ENCODE data around the gene ITIH5.
A peak's percentile ranks its signal among the peaks of the same experiment; 100 is the strongest.

Gene ITIH5

DNA sequence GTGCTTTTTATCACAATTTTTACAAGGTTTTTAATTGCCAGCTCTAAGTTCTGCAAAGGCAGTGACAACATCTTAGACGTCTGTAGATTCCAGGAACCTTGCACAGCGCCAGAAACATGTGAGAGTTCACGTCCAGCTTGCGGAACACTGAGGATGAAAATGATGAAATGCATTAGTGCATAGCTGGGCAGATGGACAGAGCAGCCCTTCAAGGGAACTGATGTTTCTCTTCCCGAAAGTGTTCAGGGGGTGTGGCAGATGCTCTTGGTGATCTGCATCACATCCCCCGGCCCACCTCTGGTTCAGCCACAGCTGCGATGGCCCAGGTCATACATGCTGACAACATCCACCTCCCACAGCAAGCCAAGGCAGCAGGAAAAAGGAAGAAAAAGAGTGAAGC lies 40.9 kb downstream of the ITIH5 start:
- DNase-seq: no peak

DNA sequence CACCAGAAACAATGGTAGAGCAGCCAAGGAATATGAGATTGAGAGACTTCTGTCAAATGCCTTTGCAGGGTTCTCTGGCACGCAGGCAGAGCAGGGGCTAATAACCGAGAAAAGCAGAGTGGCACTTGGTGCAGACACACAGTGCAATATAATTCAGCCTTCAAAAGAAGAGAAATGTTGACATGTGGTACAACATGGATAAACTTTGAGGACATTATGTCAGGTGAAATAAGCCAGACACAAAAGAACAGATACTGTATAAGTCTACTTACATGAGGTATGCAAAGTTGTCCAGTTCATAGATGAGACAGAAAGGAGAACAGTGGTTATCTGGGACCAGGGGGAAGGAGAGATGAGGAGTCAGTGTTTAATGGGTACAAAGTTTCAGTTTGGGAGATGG lies 41.8 kb downstream of the ITIH5 start:
- no peak for DNase-seq

DNA sequence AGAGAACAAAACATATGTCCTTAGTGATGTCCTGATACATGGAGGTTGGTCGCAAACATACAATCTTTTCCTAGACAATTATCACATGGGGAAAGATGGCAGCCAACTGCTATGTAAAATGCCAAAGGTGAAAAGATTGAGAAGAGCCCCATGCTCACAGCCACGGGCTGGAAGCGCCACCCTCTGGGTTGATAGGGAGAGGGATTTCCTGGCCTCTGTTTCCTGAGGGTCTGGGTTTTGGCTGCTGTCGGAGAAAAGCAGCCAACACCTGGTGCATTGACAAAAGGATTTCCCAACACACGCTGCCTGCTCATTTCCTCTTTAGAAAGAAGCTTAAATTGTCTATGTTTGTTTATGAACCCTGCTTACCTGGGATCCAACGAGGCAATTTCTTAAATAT lies 43.8 kb downstream of the ITIH5 start:
- DNase-seq: no peak

DNA sequence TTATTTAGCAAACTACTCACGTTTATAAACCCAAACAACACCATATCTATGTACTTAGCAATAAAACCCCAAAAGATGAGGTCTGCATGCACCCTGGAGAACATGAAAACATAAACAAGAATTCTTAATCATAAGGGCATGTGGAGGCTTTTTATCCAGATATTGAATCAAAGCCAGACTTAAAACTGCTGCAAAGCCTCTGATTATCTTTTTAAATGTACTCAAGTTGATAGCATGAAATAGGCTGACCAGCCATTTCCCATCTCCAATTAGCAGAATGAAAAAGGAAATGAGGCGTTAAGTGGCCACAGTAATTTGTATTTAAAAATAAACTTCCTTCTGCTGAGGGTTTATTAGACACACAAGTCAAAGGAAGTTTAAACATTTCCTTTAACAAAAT lies 48.3 kb downstream of the ITIH5 start:
- no peak for DNase-seq

DNA sequence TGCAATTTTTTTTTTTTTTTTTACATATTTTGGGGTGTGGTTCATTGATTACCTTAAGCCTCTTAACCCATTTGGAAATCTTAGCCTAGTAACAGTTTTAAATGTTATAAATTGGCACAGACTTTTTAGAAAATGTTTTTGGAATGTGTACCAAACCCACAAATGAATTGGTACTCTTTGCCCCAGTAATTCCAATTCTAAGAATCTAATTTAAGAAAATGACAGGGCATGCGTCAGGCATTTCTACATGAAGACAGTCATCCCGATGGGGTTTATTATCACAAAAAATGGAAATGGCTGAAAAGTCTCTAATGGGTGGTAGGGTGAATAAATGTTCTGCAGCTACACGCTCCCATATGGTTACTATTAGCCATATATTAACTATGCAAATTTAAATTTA lies 54.9 kb downstream of the ITIH5 start:
- no peak for DNase-seq

DNA sequence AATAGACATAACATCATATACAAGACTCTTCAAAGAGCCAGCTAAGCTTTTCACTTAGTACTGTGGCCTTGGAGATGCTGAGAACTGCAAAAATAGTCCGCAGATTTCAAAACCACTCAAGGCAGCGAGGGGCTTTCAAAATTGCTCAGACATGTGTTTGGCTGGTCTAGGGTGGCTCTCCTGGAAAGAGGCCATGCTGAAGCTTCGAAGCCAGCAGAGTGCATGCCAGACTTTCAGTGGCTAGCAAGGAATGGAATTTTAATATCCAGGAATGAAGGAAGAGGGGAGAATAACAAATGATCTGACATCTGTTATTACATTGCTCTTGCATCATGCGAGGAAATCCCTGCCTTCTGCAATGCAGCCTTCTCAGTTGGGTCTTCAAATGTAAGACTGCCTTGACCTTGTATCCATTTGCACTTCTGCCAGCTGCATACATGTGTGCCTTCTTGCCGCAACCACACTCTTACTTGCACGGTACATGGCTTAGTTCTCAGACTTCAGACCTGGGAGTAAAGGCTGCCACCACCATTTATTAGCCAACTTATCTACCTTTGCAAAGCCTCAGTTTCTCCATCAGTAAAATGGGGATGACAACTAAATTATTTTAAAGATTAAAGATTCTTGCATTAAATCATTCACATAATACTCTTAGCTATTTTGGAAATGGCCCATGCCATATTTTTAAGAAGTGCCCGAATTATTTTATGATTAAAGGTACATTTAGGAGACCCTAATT lies 55.9 kb downstream of the ITIH5 start:
- DNase-seq: peak; percentile 43

DNA sequence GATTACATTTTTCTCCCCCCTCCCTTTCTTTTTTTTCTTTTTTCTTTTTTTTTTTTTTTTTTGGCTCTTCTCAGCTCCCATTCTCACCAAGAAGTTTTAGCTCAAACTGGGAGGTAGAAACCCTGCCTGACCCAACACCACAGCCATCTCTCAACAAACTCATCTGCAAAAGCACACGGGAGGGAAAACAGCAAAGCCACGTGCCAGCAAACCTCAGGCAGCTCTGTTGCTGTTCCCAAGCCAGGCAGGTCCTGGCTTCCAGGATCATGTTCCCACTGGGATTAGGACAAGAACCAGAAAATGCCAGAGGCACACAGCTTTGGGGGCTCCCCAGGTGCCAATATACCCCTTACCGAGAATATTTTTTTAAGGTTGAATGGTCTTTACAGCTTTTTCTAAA lies 56.7 kb downstream of the ITIH5 start:
- DNase-seq: peak; percentile 21

DNA sequence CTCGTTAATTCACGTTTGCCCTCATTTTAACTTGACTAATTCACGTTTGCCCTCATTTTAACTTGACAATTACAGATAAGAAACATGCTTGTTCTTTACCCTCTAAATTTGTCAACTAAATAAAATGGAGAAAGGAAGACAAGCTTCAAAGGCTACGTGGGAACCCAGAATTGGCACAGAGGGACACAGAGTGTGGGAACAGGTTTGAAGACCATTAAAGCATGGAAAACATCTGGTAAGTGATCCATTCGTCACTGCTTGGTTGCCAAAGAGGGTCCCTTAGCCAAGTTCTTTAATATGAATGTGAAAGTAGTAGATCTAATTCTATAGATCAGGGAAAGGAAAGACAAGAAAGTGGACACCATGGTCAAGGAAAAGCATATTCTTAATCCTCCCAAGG lies 57.2 kb downstream of the ITIH5 start:
- DNase-seq: no peak

DNA sequence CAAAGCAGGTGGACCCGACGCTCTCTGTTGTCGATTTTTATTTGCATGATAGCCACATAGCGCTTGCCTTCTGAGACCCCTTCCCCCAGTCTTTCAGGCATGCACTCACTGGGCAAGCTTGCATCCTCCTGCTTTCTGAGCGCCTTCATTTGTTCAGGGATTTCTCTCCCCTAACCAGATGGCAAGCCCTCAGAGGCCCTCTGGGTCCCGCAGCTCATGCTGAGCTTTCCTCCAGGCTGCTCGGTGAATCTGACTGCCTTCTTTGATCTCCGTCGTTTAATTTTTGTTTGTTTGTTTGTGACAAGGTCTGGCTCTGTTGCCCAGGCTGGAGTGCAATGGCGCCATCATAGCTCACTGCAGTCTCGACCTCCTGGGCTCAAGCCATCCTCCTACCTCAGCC lies 58.8 kb downstream of the ITIH5 start:
- no peak for DNase-seq

DNA sequence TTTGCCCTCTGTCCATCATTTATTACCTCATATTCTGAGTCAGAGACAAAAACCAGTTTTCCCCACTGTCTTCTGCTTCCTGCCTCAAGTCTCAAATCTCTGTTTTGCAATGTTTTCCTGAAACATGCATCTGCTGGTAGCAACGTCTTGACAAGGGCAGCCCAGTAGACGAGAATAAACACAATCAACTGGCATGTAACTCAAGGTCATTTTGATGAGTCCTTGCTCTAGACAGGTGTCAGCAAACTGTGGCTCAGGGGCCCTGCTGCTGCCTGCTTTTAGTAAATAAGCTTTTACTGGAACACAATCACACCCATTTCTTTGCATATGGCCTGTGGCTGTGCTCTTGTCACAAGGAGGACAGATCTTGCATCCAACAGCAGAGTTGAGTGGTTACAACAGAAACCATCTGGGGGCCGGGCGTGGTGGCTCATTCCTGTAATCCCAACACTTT lies 59.8 kb downstream of the ITIH5 start:
- DNase-seq: no peak

DNA sequence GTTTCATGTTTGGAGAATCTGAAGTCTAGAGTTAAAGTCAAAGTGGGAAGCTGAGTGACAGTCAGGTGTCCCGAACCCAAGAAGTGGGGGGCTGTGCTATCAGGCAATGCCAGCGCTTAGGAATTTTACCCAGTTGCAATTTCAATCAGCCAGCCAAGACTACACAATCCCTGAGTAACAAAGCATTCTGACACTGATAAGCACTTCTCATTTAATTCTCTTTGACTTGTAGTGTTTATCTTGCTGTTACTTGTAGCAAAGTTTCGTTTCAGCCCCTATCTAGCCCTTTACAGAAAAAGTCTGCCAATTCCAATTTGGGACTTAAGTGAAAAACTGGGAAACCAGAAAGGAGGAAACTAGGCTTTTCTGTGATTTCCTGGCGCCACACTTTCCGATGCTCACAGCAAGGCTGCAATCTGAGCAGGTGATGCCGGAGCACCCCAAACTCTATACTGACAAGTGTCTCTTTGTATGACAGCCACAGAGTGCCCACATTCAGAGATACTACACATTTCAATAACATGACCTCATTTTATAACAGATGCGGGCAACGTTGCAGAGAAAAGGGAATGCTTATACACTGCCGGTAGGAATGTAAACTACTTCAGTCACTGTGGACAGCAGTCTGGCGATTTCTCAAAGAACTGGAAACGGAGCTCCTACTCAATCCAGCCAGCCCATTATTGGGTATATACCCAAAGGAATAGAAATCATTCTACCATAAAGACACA lies 61.0 kb downstream of the ITIH5 start:
- no peak for DNase-seq

DNA sequence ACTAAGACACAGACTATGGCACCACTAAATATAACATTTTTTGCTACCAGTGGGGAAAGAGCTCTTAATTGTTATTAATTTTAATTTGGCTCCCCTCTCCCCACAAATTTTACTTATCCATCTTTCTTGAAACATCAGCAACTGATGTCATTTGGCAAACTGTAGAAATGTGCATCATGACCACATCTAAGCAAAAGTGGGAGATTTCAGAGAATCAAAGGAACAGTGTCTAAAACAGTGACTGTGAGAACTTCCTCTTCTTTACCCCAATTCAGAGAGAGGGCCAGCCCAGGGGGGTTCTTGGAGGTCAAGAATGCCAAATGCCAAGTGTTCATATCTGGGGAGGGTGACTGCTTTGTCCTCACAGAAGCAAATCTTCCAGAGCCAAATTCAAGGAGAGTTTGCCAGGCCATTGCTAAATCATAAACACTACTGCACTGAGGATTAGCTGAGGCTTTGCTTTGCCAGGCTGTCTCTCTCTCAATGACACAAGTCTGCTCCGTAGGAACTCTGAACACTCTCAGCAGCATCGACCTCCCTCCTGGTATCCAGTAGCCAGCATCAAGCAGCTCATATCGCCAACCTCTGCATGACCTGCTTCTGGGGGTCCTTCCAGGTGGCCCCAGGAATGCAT lies 65.6 kb downstream of the ITIH5 start:
- DNase-seq: no peak

DNA sequence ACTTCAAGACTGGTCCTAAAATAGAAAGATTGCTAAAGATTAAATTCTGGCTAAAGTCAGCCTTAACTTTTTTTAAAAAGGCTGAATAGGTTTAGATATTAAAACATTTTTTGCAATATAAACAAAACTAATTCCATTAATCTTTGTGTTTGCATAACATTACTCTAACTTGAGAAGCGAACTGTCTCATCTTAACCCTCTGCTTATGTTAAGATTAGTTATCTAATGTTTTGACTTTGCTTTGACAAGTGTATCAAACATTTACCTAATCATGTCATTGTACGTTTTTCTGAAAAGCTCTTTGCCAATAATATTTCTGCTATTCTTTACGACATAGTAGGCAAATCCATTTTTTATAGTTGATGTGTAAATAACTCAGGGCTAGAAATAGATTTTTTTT lies 68.0 kb downstream of the ITIH5 start:
- no peak for DNase-seq

DNA sequence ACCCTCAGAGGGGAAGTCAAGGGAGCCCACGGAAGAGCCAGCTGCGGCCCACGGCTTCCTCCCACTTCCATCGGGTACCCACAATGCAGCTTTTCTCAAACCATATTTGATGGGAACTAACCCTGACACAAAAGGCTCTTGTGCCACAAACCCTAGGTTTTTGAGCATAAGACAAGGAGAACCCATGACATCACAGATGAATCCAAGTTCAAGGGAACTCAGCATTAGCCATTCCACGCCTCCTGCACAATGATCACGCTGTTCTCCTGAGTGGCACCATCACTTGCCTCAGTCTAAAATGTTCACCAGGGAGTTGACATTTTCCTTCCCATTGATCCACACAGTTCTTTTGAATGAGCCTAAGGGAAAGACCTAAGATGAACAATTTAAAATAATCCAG lies 70.4 kb downstream of the ITIH5 start:
- DNase-seq: no peak

DNA sequence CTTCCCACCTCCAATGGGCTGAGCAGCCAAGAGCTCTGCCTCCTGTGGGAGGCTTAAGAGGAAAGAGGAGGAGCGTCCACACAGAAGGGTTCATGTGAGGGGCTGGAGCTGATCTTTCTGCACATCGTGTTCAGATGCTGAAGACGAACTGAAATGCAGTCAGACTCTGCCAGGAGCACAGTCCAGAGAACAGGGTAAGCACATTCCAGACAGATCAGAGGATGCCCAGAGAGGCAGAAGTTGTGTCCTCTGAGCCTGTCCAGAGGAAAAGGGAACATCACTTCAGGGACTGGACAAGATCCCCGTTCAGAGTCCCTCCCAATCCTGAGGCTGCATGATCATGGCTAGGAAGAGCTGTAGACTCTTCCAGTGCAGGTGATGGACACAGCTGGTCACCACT lies 72.9 kb downstream of the ITIH5 start:
- DNase-seq: no peak

DNA sequence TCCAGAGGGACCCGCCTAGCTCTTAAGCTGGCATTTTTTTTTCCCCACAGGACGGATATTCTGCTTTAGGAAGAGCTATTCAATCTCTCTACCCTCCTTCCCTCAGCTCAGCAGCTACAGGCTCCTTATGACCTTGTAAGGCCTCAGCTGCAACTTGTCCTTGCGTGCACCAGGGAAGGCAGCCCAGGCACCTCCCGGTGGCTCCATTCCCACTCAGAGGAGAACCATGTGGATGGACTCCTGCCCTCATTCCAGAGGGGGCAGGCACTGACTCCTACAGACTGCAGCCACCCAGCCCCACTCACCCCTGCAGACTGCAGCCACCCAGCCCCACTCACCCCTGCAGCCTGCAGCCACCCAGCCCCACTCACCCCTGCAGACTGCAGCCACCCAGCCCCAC lies 73.7 kb downstream of the ITIH5 start:
- peak; percentile 9 for DNase-seq

DNA sequence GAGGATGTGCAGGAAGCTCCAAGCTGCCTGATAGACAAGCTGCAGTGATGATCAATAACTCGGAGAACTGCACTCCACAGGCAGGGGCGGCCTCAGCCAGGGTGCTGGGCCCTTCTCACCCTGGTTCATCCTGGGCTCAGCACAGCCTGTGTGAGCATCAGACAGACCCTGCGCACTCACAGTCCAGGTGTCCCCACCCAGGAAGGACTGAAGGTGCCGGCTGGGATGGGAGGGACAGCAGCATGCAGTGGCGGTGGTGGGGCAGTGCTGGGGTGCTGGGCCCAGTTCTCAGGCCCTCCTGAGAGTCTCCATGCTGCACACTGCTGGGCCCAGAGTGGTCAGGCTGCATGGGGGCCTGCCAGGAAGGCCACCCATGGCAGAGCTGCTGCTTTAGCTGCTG lies 74.1 kb downstream of the ITIH5 start:
- no peak for DNase-seq

DNA sequence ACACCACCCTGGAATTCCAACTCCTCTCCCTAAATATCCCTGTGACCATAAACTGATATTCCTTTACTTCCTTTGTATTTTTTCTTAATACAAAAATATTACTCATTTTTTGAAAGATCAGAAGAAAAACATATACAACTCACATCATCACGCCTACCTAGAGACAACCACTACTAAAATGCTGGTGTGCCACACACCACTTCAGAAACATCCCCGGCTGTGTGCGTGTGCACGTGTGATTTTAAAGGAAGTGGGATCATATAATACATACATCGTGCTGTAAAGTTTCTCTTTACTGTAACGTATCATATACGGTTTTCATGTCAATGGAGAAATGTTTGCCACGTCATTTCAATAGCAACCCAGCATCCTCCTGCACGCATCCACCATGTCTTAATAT lies 76.5 kb downstream of the ITIH5 start:
- no peak for DNase-seq

DNA sequence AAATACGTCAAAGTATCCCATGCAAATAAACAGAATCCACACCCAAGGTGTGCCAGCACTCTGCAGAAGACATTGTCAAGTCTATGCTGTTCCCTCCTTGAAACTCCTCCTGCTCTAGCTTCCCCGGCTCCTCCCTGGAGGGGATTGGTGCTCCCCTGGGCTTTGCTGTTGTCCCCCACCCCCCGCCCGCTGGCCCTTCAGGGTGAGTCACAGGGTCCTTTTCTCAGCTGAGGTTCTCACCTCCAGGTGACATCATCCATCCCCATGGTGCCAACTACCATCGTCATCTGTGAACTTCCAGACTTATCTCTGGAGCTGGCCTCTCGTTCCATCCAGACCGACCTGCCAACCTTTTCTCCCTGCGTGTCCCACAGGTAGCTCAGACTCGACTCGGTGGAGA lies 77.0 kb downstream of the ITIH5 start:
- no peak for DNase-seq

DNA sequence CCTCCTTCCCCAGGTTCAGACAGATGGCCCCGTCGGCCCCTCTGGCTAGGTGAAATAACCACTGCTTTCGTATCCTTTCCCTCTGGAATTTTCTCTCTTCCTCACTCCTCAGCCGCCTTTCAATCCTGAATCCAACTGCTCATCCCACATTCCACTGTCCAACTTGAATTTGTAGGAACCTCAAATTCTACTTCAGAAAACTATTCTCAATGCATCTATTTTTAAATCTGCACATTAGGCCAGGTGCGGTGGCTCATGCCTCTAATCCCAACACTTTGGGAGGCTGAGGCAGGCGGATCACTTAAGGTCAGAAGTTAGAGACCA lies 78.9 kb downstream of the ITIH5 start:
- no peak for DNase-seq

DNA sequence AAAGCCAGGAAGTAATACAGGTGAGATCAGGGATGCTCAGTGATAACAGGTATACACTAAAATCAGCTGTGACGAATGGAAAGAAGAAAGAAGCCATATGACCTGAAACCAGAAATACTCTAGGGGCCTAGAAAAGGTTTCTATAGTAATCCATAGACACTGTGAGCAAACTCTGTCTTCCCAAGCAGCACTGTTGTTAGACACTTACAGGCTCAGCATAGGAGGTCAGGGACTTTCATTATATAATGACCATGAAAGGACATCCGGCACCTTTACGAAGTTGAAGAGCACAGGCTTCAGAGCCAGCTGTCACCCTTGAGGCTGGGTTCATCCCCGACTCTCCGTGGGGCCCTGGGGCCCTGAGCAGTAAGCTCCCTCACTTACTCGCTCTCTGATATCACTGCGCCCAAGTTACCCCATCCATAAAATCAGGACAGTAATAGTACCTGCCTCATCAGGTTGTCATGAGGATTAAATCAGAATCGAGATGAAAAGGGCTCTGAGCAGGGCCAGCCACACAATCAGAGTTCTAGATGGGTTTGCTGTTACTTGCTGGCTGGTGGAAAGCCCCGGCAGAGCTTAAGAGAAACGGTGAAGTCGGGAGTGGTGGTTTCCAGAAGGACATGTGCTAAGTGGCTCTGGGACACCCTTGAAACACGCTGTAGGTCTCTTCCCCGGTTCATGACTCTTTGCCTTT lies 79.5 kb downstream of the ITIH5 start:
- DNase-seq: no peak

DNA sequence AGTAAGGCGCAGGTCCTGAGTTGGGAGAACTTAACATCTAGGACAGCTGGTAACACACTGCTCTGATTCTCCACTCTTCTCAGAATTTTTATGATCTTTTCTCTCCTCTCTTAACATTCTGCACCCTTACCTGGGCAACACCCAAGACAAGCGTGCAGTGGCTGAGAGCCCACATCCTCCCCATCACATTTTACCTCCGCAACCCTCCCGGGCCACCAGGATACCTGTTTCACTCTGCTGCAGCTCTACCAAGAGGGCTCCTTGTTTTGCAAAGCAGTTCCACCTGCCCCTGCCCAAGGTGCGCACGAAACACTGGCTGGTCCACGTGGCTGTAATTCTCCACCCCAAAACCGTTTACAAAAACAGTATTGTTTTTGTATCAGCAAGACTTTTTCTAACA lies 81.5 kb downstream of the ITIH5 start:
- no peak for DNase-seq

DNA sequence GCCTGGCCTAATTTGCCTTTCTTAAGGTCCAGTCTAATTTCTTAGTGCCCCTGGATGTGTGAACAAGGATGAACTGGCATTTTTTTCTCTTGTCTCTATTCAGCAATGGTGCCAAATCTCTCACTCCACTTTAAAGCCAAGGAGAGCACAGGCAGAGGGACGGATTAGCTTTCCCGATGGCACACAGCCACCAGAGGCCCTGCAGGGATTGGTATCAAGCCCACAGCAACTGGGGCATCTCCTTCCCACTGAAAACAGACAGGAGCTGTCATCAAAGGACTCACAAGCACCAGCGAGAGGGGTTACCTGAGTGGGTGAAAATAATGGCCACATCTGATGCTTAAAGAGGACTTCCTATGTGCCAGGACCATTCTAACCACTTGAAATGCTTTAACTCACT lies 83.1 kb downstream of the ITIH5 start:
- DNase-seq: peak; percentile 8

DNA sequence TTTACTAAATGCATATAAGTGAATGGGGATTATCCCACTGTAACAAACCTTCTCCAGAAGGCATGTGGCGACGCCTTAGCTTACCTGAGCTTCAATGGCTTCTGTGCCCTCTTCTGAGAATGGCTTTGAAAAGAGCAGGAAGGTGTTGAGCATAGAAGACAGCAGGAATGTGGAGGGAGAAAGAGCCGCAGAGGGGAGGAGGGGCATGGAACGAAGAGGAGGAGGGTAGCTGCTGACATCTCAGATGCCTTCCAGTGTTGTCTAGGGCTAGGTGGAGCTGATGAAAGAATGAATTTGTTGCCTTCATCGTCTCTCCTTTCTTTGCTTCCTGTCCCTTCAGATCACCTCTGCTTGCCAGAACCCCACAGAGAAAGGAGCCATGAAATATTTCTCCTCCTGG lies 86.2 kb downstream of the ITIH5 start:
- DNase-seq: no peak

Measured in midbrain (tissue), 1 donor.